Upper lobe of right lung (tissue), 1 donor: ENCODE measurements around the gene CHN2. TPM values are rescaled to one million over a fixed set of nuclear protein-coding genes. Genes with fewer than 3 reads are reported as not detected.
A peak's percentile ranks its signal among the peaks of the same experiment; 100 is the strongest.

ENCODE experiments used
- ATAC-seq: fragments of 200-7000 bp; cut with Tn5 transposase; one replicate; pipeline ENCODE4 v1.9.1; 2020; ENCODE audit warnings: mild to moderate bottlenecking, moderate library complexity
- DNase-seq: peaks from one replicate; pipeline ENCODE4 v3.0.0-alpha.2; 2020
- H3K27ac ChIP-seq: fragments of 200-600 bp; one replicate; pipeline ENCODE4 v1.8.0; 2022
- H3K27me3 ChIP-seq: fragments of 200-600 bp; one replicate; pipeline ENCODE4 v1.8.0; 2022; ENCODE audit warnings: mild to moderate bottlenecking
- H3K36me3 ChIP-seq: fragments of 200-600 bp; one replicate; pipeline ENCODE4 v1.8.0; 2022
- H3K4me1 ChIP-seq: fragments of 200-600 bp; one replicate; pipeline ENCODE4 v1.8.0; 2022
- H3K4me3 ChIP-seq: fragments of 200-600 bp; one replicate; pipeline ENCODE4 v1.8.0; 2022; ENCODE audit warnings: mild to moderate bottlenecking
- H3K9me3 ChIP-seq: fragments of 200-600 bp; one replicate; pipeline ENCODE4 v1.8.0; 2022
- CTCF ChIP-seq: fragments of 200-600 bp; IDR thresholded peaks from one replicate; pipeline ENCODE4 v1.8.0; 2022; ENCODE audit warnings: antibody characterized with exemption
- intact Hi-C: fragments of 100-400 bp; cut with DNase I; formaldehyde crosslinking; loops from one replicate; pipeline ENCODE4 v1.11.0; 2022
- total RNA-seq: library from RNA; stranded (reverse); fragmentation: NEBNext Ultra II Directional; extraction: Animal tissue kit (Norgen Biotek cat#: 25700); gene quantifications from one replicate; pipeline ENCODE4 v1.2.1, GENCODE V29; 2021
- donor health status: DM: no; HTN: yes; CAD: no; lungs with severe emphysema.

The CHN2 gene
- total RNA-seq, 1 donor from 2014 or later = 14.4 TPM

- no peaks in the 10 kb centered on the region for H3K9me3 ChIP-seq
- peaks cover 10% of the 10 kb centered on the region for H3K4me1 ChIP-seq
- H3K27ac ChIP-seq = peak overlapping the region; percentile 62
- no peaks in the 10 kb centered on the region for H3K36me3 ChIP-seq
- H3K27me3 ChIP-seq = no peaks in the 10 kb centered on the region
- H3K4me3 ChIP-seq = peak overlapping the region; percentile 43
- DNase-seq (no peak), ATAC-seq (peak; percentile 74)
- intact Hi-C loops = no loop called here
- TF ChIP-seq CTCF = no peak
These were observed 285.9 kb downstream of the CHN2 start for GRCh38 chr7:29480451-29480850.

- H3K9me3 ChIP-seq = no peaks in the 10 kb centered on the region
- H3K4me3 ChIP-seq = peak overlapping the region; percentile 43
- no peak for TF ChIP-seq CTCF
- ATAC-seq = no peak
- intact Hi-C loops = no loop called here
- H3K4me1 ChIP-seq = peaks cover 10% of the 10 kb centered on the region
- no peak for DNase-seq
- no peaks in the 10 kb centered on the region for H3K27me3 ChIP-seq
- H3K27ac ChIP-seq = peak overlapping the region; percentile 62
- no peaks in the 10 kb centered on the region for H3K36me3 ChIP-seq
These were observed 286.5 kb downstream of the CHN2 start for GRCh38 chr7:29480934-29481651.

DNA sequence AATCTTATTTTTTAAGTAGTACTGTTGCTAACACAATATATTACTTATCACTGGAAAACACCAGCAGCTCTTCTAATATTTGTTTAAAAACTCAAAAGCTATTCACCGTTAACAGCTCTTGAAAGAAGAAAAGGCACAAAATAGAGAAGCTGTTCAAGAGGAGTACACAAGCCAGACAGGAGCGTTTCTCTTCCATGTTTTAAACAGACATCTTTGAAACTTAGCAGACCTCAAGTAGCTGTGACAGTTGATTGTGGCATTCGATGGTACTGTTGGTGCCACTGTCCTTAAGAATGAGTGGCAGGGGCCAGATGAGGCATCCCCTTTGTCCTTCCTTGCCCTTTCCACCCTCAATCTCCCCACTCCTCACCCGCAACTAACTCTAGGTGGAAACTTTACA is 287.5 kb downstream of the CHN2 start:
- intact Hi-C loops = no loop called here
- H3K36me3 ChIP-seq = no peaks in the 10 kb centered on the region
- ATAC-seq = no peak
- no peak overlapping the region for H3K27ac ChIP-seq
- H3K27me3 ChIP-seq = no peaks in the 10 kb centered on the region
- no peak for TF ChIP-seq CTCF
- no peak for DNase-seq
- no peaks in the 10 kb centered on the region for H3K9me3 ChIP-seq
- H3K4me1 ChIP-seq = peaks cover 10% of the 10 kb centered on the region
- H3K4me3 ChIP-seq = no peak overlapping the region

DNA sequence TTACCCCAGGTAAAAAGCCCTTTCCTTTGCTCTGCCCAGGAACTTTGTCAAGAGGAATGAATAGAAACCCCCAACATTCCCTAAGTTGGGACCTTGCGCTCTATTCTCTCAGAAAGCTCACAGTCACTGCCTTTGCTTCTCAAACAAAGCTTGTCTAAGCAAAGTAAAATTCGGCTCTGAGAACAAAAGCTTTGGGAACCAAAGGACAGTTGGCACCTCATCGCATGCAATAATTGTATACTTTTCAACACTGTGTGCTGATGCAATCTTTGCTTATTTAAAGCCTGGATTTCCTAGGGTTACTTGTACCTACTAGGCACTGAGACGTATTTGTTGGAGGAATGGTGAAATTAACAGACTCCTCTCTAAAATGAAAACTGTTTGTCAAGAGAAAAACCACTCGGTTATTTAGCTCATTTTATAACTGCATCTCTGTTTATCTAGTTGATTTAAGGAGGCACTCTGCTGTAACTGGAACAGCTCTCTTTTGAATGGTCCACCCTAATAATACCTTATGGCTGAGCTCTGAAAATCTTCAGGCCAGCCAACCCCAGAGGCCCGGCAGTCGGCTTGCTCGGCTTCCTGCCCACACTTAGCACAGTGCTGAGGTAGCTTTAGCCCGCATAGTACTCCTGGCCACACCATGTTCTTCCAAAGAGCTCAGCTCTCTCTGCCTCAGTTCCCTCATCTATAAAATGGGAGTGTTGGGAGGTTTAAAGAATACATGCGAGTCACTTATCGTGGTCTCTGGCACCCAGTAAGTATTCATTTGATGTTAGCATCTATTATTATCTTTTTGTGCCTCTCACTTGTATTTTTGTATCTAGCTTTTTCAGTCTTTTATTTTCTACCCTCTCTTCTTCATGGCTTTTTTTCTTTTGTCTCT is 288.9 kb downstream of the CHN2 start:
- Histone ChIP-seq H3K4me3 (no peak overlapping the region), H3K9me3 (no peaks in the 10 kb centered on the region), H3K27ac (no peak overlapping the region), H3K4me1 (peaks cover 10% of the 10 kb centered on the region), H3K27me3 (no peaks in the 10 kb centered on the region), H3K36me3 (no peaks in the 10 kb centered on the region)
- no peak for ATAC-seq
- intact Hi-C loops = no loop called here
- no peak for DNase-seq
- TF ChIP-seq CTCF = no peak

GRCh38 chr7:29484280-29484679 is 289.7 kb downstream of the CHN2 start:
- DNase-seq (no peak), ATAC-seq (no peak)
- no peak overlapping the region for H3K4me3 ChIP-seq
- H3K27ac ChIP-seq = no peak overlapping the region
- no peak for TF ChIP-seq CTCF
- H3K27me3 ChIP-seq = no peaks in the 10 kb centered on the region
- no peaks in the 10 kb centered on the region for H3K36me3 ChIP-seq
- intact Hi-C loops = no loop called here
- no peaks in the 10 kb centered on the region for H3K9me3 ChIP-seq
- peaks cover 10% of the 10 kb centered on the region for H3K4me1 ChIP-seq
